ENCODE results near the gene SEPTIN11.
"Not testable (repeated sequence)": the region's sequence is repeated elsewhere in the genome, so short reads cannot be mapped to it uniquely, and the experiment has no call there.

SEPTIN11 gene

GRCh38 chr4:76952656-76953582, 3.4 kb downstream of the SEPTIN11 start:
- DNase-seq: no peak

DNA sequence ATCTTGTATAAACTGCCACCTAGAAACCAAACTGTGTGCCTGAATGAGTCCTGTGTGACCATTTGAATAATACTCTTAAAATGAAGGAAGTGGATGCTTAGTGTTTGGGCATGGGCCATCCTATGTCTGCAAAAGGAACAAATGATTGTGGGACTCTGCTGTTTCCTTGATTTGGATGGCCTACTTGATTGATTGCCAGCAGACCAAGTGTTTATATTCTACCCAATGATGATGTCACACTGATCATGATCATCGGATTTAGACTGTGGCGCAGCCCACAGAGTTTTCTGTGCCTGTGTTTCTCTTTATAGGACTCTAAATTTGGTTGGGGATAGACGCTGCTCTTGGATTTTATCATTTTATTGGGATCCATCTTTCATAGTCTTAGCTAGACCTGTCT, 4.4 kb downstream of the SEPTIN11 start:
- DNase-seq: no peak

- DNase-seq: no peak
These were observed 4.9 kb downstream of the SEPTIN11 start for GRCh38 chr4:76954489-76954888.

DNA sequence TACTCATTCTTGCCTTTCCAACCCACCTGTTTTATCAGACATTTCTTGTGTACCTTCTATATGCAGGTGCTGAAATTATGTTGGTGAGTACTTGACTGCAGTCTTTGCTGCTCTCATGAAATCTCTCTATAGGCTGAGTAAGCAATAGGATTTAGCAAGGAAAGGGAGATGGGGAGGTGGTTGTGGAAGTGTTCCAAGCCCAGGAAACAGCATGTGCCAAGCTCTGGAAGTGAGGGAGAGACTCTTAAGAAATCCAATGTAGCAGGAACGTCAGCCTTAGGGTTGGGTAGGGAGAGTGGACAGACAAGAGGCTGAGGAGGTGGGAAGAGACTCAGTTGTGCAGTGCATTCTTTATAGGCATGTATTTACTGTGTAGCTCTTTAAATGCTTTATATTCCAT, 5.6 kb downstream of the SEPTIN11 start:
- DNase-seq: no peak

- DNase-seq: no peak
These were observed 7.6 kb downstream of the SEPTIN11 start for GRCh38 chr4:76957004-76957738.

GRCh38 chr4:76958891-76959290, 9.3 kb downstream of the SEPTIN11 start:
- DNase-seq: no peak

GRCh38 chr4:76960014-76960413, 10.5 kb downstream of the SEPTIN11 start:
- no peak for DNase-seq

DNA sequence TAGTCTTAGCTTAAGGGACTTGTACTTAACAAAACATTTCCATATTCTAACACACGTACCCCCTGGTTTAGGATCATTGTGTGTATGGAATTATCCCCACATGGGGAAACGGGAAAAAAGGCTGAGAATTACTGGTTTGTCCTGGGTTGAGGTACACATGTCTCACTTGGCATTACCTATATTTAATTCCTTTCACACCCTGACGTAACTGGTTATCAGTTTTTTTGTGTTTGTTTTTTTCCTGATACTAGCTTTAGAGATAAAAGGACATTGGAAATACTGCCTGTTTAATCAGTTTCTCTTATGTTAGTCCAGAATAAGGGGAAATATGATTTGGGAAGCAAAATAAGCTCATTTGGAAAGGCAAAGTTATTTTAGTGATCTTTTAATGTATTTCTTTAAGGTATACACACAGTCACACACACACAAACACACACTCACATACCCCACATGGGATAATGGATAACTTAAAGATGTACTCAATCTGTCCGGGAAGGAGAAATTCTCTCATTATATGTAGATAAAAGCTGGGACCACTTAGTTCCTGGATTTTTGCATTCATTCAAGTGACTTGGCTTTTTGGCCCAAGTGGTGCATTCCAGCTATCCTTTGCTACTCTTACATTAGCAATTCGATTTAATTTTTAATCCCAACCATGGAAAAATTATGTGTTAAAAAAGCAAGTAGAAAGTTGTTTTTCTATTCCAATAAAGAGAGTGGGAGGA, 13.0 kb downstream of the SEPTIN11 start:
- DNase-seq: no peak

DNA sequence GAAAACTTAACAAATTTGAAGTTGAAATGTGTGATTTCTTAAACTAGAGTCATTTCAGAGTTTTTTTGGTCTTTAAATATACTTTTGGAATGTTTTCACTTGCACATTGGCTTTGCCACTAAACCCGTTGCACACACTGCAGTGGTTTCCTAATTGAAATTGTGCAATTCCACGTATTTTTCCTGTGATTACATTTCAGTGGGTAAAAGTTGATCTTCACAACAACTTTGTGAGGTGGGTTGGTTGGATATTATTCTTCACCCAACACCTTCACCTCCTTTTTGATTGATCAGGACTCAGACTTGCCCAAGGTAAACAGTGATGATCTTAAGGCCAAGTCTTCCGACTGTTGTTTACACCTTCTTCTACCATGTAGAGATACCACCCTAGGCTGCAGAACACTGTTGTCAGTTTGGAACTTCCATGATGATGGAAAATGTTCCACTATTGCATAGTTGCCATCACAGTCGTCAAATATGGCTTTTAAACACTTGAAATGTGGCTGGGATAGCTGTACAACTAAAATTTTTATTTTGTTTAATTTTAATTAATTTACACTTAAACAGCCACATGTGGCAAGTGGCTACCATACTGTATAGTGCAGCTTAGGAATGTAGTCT, 13.7 kb downstream of the SEPTIN11 start:
- no peak for DNase-seq

- not testable (repeated sequence) for DNase-seq
These were observed 14.4 kb downstream of the SEPTIN11 start for GRCh38 chr4:76963927-76964326.

DNA sequence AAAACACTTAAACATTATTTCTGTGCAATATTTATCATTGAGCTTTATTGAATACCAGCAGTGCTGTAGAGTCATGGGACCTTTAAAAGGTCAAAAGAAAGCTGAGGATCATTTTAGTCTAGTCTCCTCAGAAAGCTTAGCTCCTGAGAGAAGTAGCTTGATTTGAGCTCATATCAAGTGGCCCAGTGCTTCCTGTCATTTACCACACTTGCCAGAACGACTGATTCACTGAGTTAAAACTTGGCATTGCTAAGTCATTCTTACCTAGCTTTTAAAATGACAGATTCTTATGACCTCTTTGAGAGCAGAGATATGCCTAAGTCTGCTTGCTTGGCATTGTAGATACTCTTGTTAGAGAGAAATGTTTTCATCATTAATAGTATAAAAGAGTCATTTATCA, 15.2 kb downstream of the SEPTIN11 start:
- DNase-seq: peak; percentile 54

DNA sequence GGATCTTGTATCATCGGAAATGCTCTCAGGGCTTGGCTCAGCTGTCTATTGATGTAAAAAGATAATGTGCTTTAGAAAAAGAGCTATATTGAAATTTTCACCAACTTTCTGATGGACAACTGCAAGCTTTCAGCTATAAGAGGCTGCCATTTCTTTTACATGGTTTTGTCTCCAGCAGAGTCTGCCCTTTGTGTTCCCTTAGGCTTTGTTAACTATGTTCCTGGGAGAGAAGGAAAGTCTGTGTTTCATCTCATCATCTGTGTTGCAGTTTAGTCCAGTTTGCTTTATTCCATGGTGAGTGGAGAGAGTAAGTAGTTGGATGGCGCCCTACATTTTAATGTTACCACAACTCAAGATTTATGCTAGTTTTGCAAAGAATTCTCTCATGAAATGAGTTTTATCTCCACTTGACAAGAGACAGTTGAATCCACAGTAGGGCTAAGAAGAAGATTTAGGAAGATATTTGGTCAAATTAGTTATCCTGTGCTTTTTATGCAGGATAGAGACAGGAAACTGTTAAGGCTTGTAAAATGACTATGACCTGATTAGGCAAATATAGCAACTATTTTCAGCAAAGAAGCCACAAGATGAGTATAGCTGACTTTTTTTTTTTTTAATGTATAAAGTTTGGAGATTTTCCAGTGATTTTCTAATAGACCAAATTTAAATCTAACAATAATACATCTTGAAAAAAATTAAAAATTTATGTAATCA, 16.5 kb downstream of the SEPTIN11 start:
- no peak for DNase-seq

- no peak for DNase-seq
These were observed 19.4 kb downstream of the SEPTIN11 start for GRCh38 chr4:76968937-76969336.

DNA sequence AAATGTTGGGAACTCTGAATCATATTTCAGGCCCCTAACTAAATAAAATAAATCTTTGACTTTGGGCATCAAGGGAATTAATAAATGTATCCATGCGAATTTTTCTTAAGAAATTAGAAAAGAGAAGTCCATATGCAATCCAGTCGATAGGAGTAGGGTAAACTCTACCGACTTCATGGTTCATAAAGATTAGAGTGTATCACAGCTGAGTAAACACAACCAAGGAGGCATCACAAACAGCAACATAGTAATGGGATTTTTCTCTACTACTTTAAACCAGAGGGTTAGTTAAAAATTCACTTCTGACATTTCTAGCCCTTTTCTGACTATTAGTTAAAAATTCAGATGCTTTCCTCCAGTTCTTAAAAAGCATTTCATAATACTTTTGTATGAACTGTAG, 19.9 kb downstream of the SEPTIN11 start:
- no peak for DNase-seq

DNA sequence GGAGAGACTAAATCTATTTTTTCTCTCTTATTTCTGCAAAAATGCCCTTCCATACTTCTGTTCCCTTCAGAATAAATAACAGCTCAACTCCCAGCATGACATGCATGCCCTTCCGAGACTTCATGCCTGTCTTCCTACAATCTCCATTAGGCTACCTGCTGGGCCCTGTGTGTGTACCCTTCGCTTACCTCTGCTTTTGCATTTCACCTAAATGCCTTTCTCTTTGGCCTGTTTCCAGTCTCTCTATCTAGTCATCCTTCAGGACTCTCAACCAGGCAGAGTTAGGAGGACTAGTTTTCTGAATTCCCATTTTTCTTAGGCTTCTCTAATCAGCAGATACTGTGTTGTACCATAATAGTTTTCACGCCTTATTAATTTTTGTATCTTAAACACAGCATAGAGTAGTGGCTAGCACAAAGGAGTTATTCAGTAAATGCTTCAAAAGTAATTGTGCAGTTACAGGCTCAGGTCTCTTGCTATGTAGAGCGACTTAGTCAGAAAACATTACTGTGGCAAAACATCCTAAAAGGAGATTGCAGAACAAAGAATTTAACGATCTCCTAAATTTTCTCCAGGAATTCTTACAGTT, 20.5 kb downstream of the SEPTIN11 start:
- no peak for DNase-seq

- DNase-seq: no peak
These were observed 22.8 kb downstream of the SEPTIN11 start for GRCh38 chr4:76972306-76972705.

- DNase-seq: no peak
These were observed 24.6 kb downstream of the SEPTIN11 start for GRCh38 chr4:76974150-76974549.

GRCh38 chr4:76977113-76977512, 27.6 kb downstream of the SEPTIN11 start:
- no peak for DNase-seq

- peak; percentile 69 for DNase-seq
These were observed 28.3 kb downstream of the SEPTIN11 start for GRCh38 chr4:76977736-76978350.

- DNase-seq: no peak
These were observed 29.7 kb downstream of the SEPTIN11 start for GRCh38 chr4:76979236-76979635.

GRCh38 chr4:76980261-76980660, 30.7 kb downstream of the SEPTIN11 start:
- DNase-seq: peak; percentile 21
